Measurements from ENCODE around the gene C1orf105.

The C1orf105 gene

GRCh38 chr1:172471666-172472065, 51.2 kb downstream of the C1orf105 start:
- no peaks in the 10 kb centered on the region for H3K27me3 ChIP-seq (ENCODE audit: insufficient read depth, poor library complexity, severe bottlenecking)
- peaks cover 20% of the 10 kb centered on the region for H3K4me1 ChIP-seq (ENCODE audit: insufficient read depth, poor library complexity, severe bottlenecking)
- H3K27ac ChIP-seq (ENCODE audit: poor library complexity, severe bottlenecking) = no peak overlapping the region
- H3K4me3 ChIP-seq (ENCODE audit: severe bottlenecking) = no peak overlapping the region
- DNase-seq (ENCODE audit: low spot score) (no peak), ATAC-seq (ENCODE audit: low read depth) (no peak)
- TF ChIP-seq CTCF (IDR thresholded peaks at IDR 0.05; ENCODE audit: poor library complexity, severe bottlenecking) = no peak
- no peaks in the 10 kb centered on the region for H3K36me3 ChIP-seq (ENCODE audit: low read depth)
- no peaks in the 10 kb centered on the region for H3K9me3 ChIP-seq (ENCODE audit: severe bottlenecking)

DNA sequence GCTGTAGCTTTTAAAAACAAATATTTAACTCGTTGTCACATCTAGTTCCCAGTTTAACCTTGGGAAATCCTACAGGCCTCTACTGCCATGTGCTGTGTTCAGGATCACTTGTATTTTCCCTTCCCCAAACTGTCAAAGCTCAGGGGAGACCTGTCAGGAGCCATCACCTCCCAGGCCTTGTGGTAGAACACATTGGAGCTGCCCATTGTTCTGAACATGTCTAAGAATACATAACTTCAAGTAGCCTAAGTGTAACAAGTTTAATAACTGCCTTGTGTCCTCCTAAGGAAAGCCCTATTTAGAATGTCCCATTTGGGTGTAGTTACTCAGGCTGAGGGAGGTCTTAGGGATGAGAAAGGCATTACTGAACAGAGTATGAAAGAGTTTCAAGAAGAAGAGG, 52.0 kb downstream of the C1orf105 start:
- no peaks in the 10 kb centered on the region for H3K27me3 ChIP-seq (ENCODE audit: insufficient read depth, poor library complexity, severe bottlenecking)

GRCh38 chr1:172473302-172473701, 52.8 kb downstream of the C1orf105 start:
- Histone ChIP-seq H3K9me3 (ENCODE audit: severe bottlenecking) (no peaks in the 10 kb centered on the region), H3K4me1 (ENCODE audit: insufficient read depth, poor library complexity, severe bottlenecking) (peaks cover 26% of the 10 kb centered on the region), H3K27me3 (ENCODE audit: insufficient read depth, poor library complexity, severe bottlenecking) (no peaks in the 10 kb centered on the region), H3K27ac (ENCODE audit: poor library complexity, severe bottlenecking) (no peak overlapping the region), H3K36me3 (ENCODE audit: low read depth) (no peaks in the 10 kb centered on the region), H3K4me3 (ENCODE audit: severe bottlenecking) (no peak overlapping the region)
- DNase-seq (ENCODE audit: low spot score) (no peak), ATAC-seq (ENCODE audit: low read depth) (no peak)
- TF ChIP-seq CTCF (IDR thresholded peaks at IDR 0.05; ENCODE audit: poor library complexity, severe bottlenecking) = no peak

More for the DNA sequence above, 52.0 kb downstream of the C1orf105 start:
- Histone ChIP-seq H3K27ac (ENCODE audit: poor library complexity, severe bottlenecking) (no peak overlapping the region), H3K36me3 (ENCODE audit: low read depth) (no peaks in the 10 kb centered on the region), H3K4me1 (ENCODE audit: insufficient read depth, poor library complexity, severe bottlenecking) (peaks cover 22% of the 10 kb centered on the region), H3K9me3 (ENCODE audit: severe bottlenecking) (no peaks in the 10 kb centered on the region), H3K4me3 (ENCODE audit: severe bottlenecking) (no peak overlapping the region)
- no peak for DNase-seq (ENCODE audit: low spot score)
- no peak for ATAC-seq (ENCODE audit: low read depth)
- TF ChIP-seq CTCF (IDR thresholded peaks at IDR 0.05; ENCODE audit: poor library complexity, severe bottlenecking) = no peak

DNA sequence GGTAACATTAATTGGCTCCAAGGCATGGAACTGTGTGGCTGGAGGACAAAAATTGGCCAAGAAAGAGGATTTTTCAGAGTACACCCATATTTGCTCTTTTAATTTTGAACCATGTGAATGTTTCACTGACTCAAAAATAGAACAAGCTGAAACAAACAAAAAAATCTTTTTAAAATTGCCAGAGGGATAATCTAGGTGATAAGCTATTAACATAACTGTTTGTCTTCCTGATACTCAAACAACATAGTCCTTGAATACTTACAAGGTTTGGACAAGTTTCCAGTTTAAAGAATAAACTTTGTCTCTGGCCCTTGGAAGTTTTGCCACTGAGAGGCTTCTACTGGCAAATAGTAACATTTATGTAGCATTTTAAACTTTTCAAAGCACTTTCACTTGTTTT, 53.4 kb downstream of the C1orf105 start:
- Histone ChIP-seq H3K27me3 (ENCODE audit: insufficient read depth, poor library complexity, severe bottlenecking) (no peaks in the 10 kb centered on the region), H3K36me3 (ENCODE audit: low read depth) (no peaks in the 10 kb centered on the region), H3K4me1 (ENCODE audit: insufficient read depth, poor library complexity, severe bottlenecking) (peaks cover 28% of the 10 kb centered on the region), H3K27ac (ENCODE audit: poor library complexity, severe bottlenecking) (no peak overlapping the region), H3K4me3 (ENCODE audit: severe bottlenecking) (no peak overlapping the region), H3K9me3 (ENCODE audit: severe bottlenecking) (no peaks in the 10 kb centered on the region)
- no peak for TF ChIP-seq CTCF (IDR thresholded peaks at IDR 0.05; ENCODE audit: poor library complexity, severe bottlenecking)
- DNase-seq (ENCODE audit: low spot score) (no peak), ATAC-seq (ENCODE audit: low read depth) (no peak)

GRCh38 chr1:172476218-172476811, 55.8 kb downstream of the C1orf105 start:
- Histone ChIP-seq H3K36me3 (ENCODE audit: low read depth) (no peaks in the 10 kb centered on the region), H3K4me1 (ENCODE audit: insufficient read depth, poor library complexity, severe bottlenecking) (peaks cover 28% of the 10 kb centered on the region), H3K9me3 (ENCODE audit: severe bottlenecking) (no peaks in the 10 kb centered on the region), H3K27me3 (ENCODE audit: insufficient read depth, poor library complexity, severe bottlenecking) (no peaks in the 10 kb centered on the region), H3K27ac (ENCODE audit: poor library complexity, severe bottlenecking) (peak overlapping the region; percentile 44), H3K4me3 (ENCODE audit: severe bottlenecking) (no peak overlapping the region)
- DNase-seq (ENCODE audit: low spot score) = peak; percentile 74
- no peak for TF ChIP-seq CTCF (IDR thresholded peaks at IDR 0.05; ENCODE audit: poor library complexity, severe bottlenecking)
- ATAC-seq (ENCODE audit: low read depth) = peak; percentile 93
